ENCODE results near the gene GPR160.

The GPR160 gene

DNA sequence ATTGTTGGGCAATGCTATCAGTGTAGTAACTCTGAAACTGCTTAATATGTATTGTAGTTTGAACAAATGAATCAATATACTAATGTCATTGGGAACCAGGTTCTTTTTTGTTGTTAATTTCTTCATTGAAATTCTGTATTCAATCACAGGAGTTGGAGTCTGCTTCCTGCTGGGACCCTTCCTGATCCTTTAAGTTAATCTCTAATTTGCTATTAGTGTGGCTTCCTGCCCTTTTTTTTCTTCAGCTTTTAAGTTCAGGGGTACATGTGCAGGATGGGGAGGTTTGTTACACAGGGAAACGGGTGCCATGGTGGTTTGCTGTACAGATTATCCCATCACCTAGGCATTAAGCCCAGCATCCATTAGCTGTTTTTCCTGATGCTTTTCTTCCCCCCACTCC is 21.7 kb downstream of the GPR160 start:
- in situ Hi-C loops (cut with HindIII; ENCODE audit: low pct_unique_long_range_greater_than_20kb, low sequenced_read_pairs) = no loop called here
- DNase-seq (ENCODE audit: low read depth in 1 of 2, low spot score in 1 of 2) = no peak
- TF ChIP-seq JUND (IDR thresholded peaks at IDR 0.05; ENCODE audit: low read depth) = no peak

DNA sequence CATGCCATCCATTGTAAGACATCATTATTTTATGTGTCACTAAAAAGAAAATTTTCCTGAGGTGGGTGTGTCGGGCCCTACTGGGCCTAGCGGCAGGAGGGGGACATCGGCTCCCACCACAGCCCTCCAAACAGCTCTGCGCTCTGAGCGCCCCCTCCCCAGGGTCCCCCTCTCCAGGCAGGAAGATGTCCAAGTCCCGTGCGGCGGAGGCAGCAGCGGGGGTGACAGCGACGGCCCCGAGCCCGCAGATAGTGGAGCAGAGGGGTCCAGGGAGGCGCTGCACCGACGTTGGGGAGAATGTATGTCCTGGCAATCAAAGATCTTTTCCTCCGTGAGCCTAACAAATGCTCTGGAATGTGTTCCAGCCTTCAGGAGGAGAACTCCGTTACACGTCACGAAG is 24.3 kb downstream of the GPR160 start:
- in situ Hi-C loops (cut with HindIII; ENCODE audit: low pct_unique_long_range_greater_than_20kb, low sequenced_read_pairs) = no loop called here
- TF ChIP-seq JUND (IDR thresholded peaks at IDR 0.05; ENCODE audit: low read depth) = no peak
- no peak for DNase-seq (ENCODE audit: low read depth in 1 of 2, low spot score in 1 of 2)

DNA sequence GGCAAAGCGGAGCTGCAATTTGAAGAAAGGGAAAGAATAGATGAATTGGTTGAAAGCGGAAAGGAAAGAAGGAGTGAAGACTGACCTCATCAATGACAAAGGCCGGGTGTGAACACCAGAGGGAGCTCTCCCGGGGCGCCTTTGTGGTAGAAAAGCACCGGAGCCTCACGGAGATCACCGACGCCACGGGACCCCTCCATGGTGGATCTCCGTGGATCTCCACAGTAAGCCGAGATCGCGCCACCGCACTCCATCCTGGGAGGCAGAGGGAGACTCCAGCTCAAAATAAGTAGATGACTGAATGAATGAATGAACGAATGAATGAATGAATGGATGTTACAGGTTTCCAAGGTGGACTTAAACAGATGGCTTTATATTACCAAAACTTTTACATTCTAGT is 25.0 kb downstream of the GPR160 start:
- TF ChIP-seq JUND (IDR thresholded peaks at IDR 0.05; ENCODE audit: low read depth) = no peak
- in situ Hi-C loops (cut with HindIII; ENCODE audit: low pct_unique_long_range_greater_than_20kb, low sequenced_read_pairs) = no loop called here
- DNase-seq (ENCODE audit: low read depth in 1 of 2, low spot score in 1 of 2) = no peak

DNA sequence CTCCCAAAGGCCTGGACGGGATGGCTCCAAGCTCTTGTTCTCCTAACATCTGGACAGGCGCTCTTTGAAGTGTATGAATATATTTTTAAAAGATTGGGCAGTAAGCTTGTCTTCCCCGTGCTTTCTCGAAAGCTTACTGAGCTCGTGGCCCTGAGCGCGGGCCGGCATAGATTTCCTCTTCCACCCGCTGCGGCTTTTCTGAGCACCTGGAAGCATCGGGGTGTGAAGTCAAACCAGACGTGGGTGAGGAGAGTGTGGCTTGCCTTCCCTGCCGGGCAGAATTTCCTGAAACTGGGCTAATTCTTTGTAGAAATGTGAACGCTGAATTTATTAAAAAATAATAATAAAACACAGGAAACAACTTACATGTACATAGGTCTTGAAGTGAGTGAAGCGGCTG is 25.9 kb downstream of the GPR160 start:
- no peak for TF ChIP-seq JUND (IDR thresholded peaks at IDR 0.05; ENCODE audit: low read depth)
- in situ Hi-C loops (cut with HindIII; ENCODE audit: low pct_unique_long_range_greater_than_20kb, low sequenced_read_pairs) = no loop called here
- DNase-seq (ENCODE audit: low read depth in 1 of 2, low spot score in 1 of 2) = no peak

DNA sequence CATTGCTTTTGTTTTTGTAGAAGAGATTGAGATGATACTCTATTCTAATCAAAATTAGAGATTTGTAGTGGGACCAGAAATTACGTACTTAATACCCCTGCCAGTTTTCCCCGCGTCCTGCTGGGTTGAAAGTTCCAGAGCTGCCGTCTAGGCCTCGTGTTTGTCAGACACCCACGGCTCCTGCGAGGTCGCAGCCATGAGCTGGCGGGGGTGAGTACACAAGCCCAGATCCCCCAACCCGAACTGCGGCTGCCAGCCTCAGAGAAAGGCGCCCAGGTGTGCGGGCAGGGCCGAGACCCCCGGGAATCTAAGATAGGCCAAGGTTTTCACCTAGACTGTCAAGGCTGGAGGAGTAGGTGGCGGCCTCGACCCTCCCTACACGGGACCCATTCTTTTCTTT is 26.3 kb downstream of the GPR160 start:
- TF ChIP-seq JUND (IDR thresholded peaks at IDR 0.05; ENCODE audit: low read depth) = no peak
- no peak for DNase-seq (ENCODE audit: low read depth in 1 of 2, low spot score in 1 of 2)
- in situ Hi-C loops (cut with HindIII; ENCODE audit: low pct_unique_long_range_greater_than_20kb, low sequenced_read_pairs) = no loop called here

DNA sequence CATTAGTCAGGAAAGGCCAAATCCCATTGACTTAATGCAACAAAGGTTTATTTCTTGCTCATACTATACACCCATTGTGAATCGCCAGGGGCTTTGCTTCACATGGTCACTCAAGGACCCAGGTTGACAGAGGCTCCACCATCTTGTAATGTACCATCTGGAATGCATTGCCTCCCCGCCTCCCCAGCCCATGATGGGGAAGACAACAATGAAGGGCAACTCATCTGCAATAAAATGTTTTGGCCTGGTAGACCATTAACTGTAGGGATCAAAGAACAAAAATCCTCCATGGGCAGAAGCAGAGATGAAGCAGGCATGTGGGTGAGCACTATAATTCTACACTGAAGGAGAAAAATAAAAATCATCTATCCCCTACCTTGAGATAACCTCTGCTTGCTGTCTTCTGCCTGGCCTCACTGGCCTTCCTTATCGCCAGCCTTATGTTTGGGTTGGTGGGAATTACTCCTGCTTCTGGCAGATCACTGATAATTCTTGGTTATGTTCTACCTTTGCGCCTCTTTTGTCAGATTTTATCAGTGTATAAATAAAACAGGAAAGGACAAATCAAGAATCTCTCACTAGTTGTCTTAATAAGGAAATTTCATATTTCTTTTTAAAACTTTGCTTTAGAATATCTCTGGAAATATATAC is 37.8 kb downstream of the GPR160 start:
- no peak for TF ChIP-seq JUND (IDR thresholded peaks at IDR 0.05; ENCODE audit: low read depth)
- DNase-seq (ENCODE audit: low read depth in 1 of 2, low spot score in 1 of 2) = no peak
- in situ Hi-C loops (cut with HindIII; ENCODE audit: low pct_unique_long_range_greater_than_20kb, low sequenced_read_pairs) = no loop called here

DNA sequence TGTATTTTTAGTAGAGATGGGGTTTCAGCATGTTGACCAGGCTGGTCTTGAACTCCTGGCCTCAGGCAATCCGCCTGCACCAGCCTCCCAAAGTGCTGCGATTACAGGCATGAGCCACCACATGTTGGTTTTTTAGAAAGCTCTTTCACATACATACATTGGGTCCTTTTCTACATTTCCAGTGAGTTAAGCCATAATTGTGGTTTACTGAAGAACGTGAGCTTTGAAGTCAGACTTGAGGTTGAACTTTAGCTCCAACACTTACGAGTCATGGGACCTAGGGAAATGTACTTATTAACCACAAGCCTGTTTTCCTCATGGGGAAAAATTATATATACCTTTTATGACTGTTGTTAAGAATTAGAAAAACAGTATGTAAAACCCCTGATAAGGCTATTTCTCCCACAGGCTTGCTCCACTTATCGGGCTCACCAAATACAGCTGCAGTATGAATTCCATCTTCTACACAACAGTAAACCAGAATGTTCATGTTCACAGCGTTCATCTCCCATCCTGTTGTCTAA is 39.0 kb downstream of the GPR160 start:
- no peak for DNase-seq (ENCODE audit: low read depth in 1 of 2, low spot score in 1 of 2)
- in situ Hi-C loops (cut with HindIII; ENCODE audit: low pct_unique_long_range_greater_than_20kb, low sequenced_read_pairs) = no loop called here

DNA sequence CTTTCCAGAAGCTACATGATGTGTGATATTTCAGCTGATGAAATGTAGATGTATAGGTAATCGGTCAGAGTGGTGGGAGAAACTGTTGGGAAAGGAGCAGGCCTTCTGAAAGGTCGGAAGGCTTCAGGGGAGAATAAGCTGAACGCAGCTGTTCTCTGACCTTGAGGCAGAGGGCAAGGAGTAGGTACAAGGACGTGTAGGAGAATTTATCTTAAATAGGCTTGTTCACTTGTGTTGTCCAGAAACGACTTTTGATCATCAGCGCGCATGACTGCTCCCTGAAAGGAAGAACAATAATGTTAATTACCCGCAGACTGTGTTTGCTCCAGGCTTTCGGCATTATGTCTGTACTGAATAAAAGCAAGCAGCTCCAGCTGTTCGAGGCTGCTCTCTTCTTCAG is 39.6 kb downstream of the GPR160 start:
- in situ Hi-C loops (cut with HindIII; ENCODE audit: low pct_unique_long_range_greater_than_20kb, low sequenced_read_pairs) = no loop called here
- TF ChIP-seq JUND (IDR thresholded peaks at IDR 0.05; ENCODE audit: low read depth) = no peak
- no peak for DNase-seq (ENCODE audit: low read depth in 1 of 2, low spot score in 1 of 2)

More for the DNA sequence above, 39.0 kb downstream of the GPR160 start:
- TF ChIP-seq JUND (IDR thresholded peaks at IDR 0.05; ENCODE audit: low read depth) = no peak

DNA sequence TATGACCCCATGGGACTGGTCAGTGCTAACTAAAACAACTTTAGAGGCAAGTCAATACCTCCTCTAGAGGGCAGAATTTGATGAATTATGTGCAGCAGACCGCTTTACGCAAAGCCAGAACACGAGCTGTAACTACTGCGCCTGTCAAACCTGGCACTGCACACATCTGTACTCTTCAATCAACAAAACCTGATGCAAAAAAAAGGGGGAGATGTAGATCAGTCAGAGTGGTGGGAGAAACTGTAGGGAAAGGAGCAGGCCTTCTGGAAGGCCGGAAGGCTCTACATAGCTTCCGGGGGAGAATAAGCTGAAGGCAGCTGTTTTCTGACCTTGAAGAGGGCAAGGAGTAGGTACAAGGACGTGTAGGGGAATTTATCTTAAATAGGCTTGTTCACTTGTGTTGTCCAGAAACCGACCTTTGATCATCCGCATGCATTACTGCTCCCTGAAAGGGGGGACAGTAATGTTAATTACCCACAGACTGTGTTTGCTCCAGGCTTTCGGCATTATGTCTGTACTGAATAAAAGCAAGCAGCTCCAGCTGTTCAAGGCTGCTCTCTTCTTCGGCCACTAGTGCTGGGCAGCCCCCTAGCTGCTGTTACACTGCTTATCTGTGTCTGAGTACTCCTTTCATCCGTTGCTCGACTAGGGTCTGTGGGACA is 41.0 kb downstream of the GPR160 start:
- no peak for TF ChIP-seq JUND (IDR thresholded peaks at IDR 0.05; ENCODE audit: low read depth)
- in situ Hi-C loops (cut with HindIII; ENCODE audit: low pct_unique_long_range_greater_than_20kb, low sequenced_read_pairs) = no loop called here
- DNase-seq (ENCODE audit: low read depth in 1 of 2, low spot score in 1 of 2) = peak in 1 of 2 experiments; percentile 28

DNA sequence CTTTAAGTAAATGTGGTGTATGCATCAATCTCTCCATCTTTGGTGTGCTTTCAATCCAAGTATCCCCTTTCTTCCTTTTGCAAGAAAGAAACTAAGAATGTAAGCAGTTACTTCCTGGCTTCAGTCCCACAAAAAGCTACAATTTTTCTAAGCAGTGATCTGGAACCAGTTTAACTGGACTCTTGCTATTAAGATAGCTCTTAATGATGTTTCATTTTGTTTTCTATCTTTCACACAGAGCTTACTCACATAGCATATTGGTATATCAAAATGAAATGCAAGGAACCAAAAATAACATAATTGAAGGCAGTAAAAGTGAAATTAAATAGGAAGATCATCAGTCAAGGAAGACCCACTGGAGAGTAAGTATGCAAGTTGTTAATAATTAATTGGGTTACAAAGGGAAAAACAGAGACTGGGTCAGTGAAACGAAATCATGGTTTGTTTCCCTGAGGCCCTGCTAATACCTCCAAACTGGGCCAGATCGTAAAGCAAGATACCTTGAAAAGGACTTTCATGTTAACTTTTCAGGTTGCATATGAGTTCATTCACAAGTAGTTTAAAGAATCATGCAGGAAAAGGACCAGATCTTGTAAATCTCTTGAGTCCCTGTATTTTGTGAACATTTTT is 41.9 kb downstream of the GPR160 start:
- in situ Hi-C loops (cut with HindIII; ENCODE audit: low pct_unique_long_range_greater_than_20kb, low sequenced_read_pairs) = no loop called here
- no peak for TF ChIP-seq JUND (IDR thresholded peaks at IDR 0.05; ENCODE audit: low read depth)
- no peak for DNase-seq (ENCODE audit: low read depth in 1 of 2, low spot score in 1 of 2)

DNA sequence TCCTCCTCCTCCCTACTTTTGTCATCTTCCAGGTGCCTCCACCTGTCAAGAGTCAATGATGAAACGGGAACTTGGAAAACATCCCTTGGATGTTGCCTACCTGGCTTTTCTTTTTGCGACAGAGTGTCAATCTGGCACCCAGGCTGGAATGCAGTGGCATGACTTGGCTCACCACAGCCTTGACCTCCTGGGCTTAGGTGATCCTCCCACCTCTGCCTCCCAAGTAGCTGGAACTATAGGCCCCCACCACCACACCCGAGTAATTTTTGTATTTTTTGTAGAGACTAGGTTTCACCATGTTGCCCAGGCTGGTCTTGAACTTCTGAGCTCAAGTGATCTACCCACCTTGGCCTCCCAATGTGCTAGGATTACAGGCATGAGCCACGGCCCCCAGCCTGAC is 42.8 kb downstream of the GPR160 start:
- in situ Hi-C loops (cut with HindIII; ENCODE audit: low pct_unique_long_range_greater_than_20kb, low sequenced_read_pairs) = no loop called here
- no peak for TF ChIP-seq JUND (IDR thresholded peaks at IDR 0.05; ENCODE audit: low read depth)
- DNase-seq (ENCODE audit: low read depth in 1 of 2, low spot score in 1 of 2) = no peak

DNA sequence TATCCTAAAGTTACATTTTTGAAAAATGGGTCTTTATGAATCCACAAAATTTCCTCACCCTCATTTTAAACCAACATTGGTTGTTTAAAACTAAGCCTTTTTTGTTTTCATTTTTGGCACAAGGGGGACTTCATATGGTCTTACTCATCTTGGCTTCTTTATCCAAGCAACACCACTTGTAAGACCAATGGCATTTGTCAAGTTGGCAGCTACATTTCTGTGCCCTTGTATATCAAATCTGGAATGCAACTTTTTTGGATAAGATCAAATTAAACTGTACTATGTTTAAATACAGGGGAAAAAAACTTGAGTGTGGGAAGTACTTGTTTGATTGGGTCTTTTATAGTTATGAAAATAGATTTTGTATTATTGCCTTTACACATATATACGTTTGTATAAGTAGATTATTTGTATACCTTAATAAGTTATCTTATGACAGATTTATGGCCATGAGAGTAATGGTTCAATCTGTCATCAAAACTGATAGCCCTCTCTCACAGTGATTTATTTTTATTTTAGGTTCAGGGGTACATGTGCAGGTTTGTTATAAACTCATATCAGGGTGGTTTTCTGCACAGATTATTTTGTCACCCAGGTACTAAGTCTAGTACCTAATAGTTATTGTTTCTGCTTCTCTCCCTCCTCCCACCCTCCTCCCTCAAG is 43.4 kb downstream of the GPR160 start:
- no peak for TF ChIP-seq JUND (IDR thresholded peaks at IDR 0.05; ENCODE audit: low read depth)
- DNase-seq (ENCODE audit: low read depth in 1 of 2, low spot score in 1 of 2) = no peak

DNA sequence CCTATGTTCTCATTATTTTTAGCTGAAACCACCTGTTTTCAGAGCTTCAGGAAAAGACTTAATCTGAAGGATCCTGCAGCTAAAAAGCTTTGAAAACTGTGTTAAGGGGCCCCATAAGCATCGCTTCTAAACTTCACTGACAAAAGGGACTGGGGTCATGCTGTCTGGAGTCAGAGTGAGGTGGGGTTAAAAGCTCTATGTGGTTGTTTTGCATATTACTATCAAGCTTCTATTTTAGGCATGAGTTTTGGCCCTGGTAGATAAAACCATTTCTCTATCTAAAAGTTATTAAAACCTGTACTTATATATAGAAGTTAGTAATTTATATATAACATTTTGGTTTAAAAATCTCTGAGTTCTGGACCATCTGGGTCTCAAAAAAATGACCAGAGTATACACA is 45.5 kb downstream of the GPR160 start:
- no peak for TF ChIP-seq JUND (IDR thresholded peaks at IDR 0.05; ENCODE audit: low read depth)
- in situ Hi-C loops (cut with HindIII; ENCODE audit: low pct_unique_long_range_greater_than_20kb, low sequenced_read_pairs) = no loop called here
- no peak for DNase-seq (ENCODE audit: low read depth in 1 of 2, low spot score in 1 of 2)

More for the DNA sequence above, 43.4 kb downstream of the GPR160 start:
- in situ Hi-C loops (cut with HindIII; ENCODE audit: low pct_unique_long_range_greater_than_20kb, low sequenced_read_pairs) = no loop called here

All from T47D (cell line).